B cell (primary cell): Measurements from ENCODE around the gene COG6. TPM values are rescaled to one million over a fixed set of nuclear protein-coding genes. Genes with fewer than 3 reads are reported as not detected.

Experiments
- ATAC-seq: fragments of 200-7000 bp; cut with Tn5 transposase; one replicate; pipeline ENCODE4 v1.10.0; 2021; ENCODE audit warnings: low read depth, mild to moderate bottlenecking, moderate number of reproducible peaks, moderate library complexity
- CTCF ChIA-PET: fragments of 350-600 bp; sonication (Branson Sonifier 250); formaldehyde crosslinking; loops from one replicate; lab custom pipeline; 2021; ENCODE audit warnings: antibody characterized with exemption, inconsistent platforms; lab: Charles Lee
- POLR2A ChIA-PET: fragments of 350-600 bp; sonication (Branson Sonifier 250); formaldehyde crosslinking; loops from one replicate; lab custom pipeline; 2021; ENCODE audit warnings: antibody characterized with exemption; lab: Charles Lee
- DNase-seq: peaks from one replicate; pipeline ENCODE4 v3.0.0; 2013
- H2AFZ ChIP-seq: 2 replicates; pipeline ENCODE4 v1.6.1; 2012; ENCODE audit warnings: mild to moderate bottlenecking, low read depth, low read length; ENCODE audit not compliant: insufficient read depth, poor library complexity, severe bottlenecking
- H3K27ac ChIP-seq, 2 donors: 1 replicate in 1 of 2; 2 replicates in 1 of 2; pipeline ENCODE4 v1.5.1; 2012 to 2013; ENCODE audit warnings: low read length in 2 of 2, mild to moderate bottlenecking in 2 of 2, moderate library complexity in 1 of 2
- H3K27me3 ChIP-seq, 4 experiments: fragments of 200-600 bp in 1 of 4; sonication (generic) in 1 of 4; replicated peaks in 1 of 4; 1 replicate in 2 of 4; 2 replicates in 2 of 4; pipeline versions ENCODE4 v1.6.1 to v1.7.0; 2013 to 2016; ENCODE audit warnings: low read length in 3 of 4, mild to moderate bottlenecking in 2 of 4, mixed read lengths in 1 of 4, moderate library complexity in 1 of 4; ENCODE audit not compliant: insufficient read depth in 4 of 4, control insufficient read depth in 3 of 4; ENCODE audit errors: control extremely low read depth in 1 of 4
- H3K36me3 ChIP-seq, 2 experiments: replicated peaks in 1 of 2; 1 replicate in 1 of 2; 2 replicates in 1 of 2; pipeline versions ENCODE4 v1.6.1 to v1.7.1; 2013; ENCODE audit warnings: low read length in 1 of 2; ENCODE audit not compliant: insufficient read depth in 2 of 2, control insufficient read depth in 1 of 2; ENCODE audit errors: control extremely low read depth in 1 of 2, extremely low read depth in 1 of 2
- H3K4me1 ChIP-seq, 2 donors: fragments of 200-600 bp in 1 of 2; sonication (generic) in 1 of 2; 1 replicate in 1 of 2; 2 replicates in 1 of 2; pipeline versions ENCODE4 v1.5.1 to v1.6.1; 2013 to 2017; ENCODE audit warnings: low read length in 2 of 2; ENCODE audit not compliant: control insufficient read depth in 2 of 2, insufficient read depth in 2 of 2
- H3K4me2 ChIP-seq: replicated peaks from 2 replicates; pipeline ENCODE3; 2012; ENCODE audit warnings: mild to moderate bottlenecking, low read depth, low read length; ENCODE audit not compliant: poor library complexity, severe bottlenecking
- H3K4me3 ChIP-seq, 5 experiments: fragments of 200-600 bp in 1 of 5; sonication (generic) in 1 of 5; 1 replicate in 3 of 5; 2 replicates in 2 of 5; pipeline versions ENCODE4 v1.5.1 to v1.7.0; 2011 to 2016; ENCODE audit warnings: low read length in 4 of 5, mild to moderate bottlenecking in 4 of 5, low read depth in 2 of 5, control low read depth in 1 of 5, moderate library complexity in 1 of 5; ENCODE audit not compliant: insufficient read depth in 1 of 5; ENCODE audit errors: control extremely low read depth in 1 of 5, extremely low read depth in 1 of 5
- H3K79me2 ChIP-seq: fragments of 200-600 bp; sonication (generic); one replicate; pipeline ENCODE4 v1.6.0; 2016; ENCODE audit warnings: low read length; ENCODE audit not compliant: control insufficient read depth, insufficient read depth
- H3K9ac ChIP-seq: fragments of 200-600 bp; sonication (generic); 2 replicates; pipeline ENCODE4 v1.6.1; 2017; ENCODE audit warnings: mild to moderate bottlenecking, low read length, moderate library complexity
- H3K9me3 ChIP-seq, 3 donors: one replicate each; pipeline versions ENCODE4 v1.6.1 to v1.7.1; 2013; ENCODE audit warnings: low read length in 2 of 3; ENCODE audit not compliant: control insufficient read depth in 2 of 3, insufficient read depth in 1 of 3; ENCODE audit errors: control extremely low read depth in 1 of 3
- H4K20me1 ChIP-seq: 2 replicates; pipeline ENCODE4 v1.6.0; 2012; ENCODE audit warnings: mild to moderate bottlenecking, low read length; ENCODE audit not compliant: insufficient read depth, control insufficient read depth, poor library complexity, severe bottlenecking
- H3K27ac Mint-ChIP-seq: one replicate; pipeline ENCODE4 v1.8.0; 2021; ENCODE audit warnings: mixed read lengths
- H3K27me3 Mint-ChIP-seq: one replicate; pipeline ENCODE4 v1.8.0; 2021; ENCODE audit warnings: mixed read lengths
- H3K4me1 Mint-ChIP-seq: one replicate; pipeline ENCODE4 v1.8.0; 2021; ENCODE audit warnings: mixed read lengths
- H3K4me3 Mint-ChIP-seq: one replicate; pipeline ENCODE4 v1.8.0; 2021; ENCODE audit warnings: mixed read lengths
- H3K9me3 Mint-ChIP-seq: one replicate; pipeline ENCODE4 v1.8.0; 2022; ENCODE audit warnings: mixed read lengths; ENCODE audit not compliant: insufficient read depth
- CTCF ChIP-seq: fragments of 200-600 bp; IDR thresholded peaks from one replicate; pipeline ENCODE4 v1.8.0; 2022; ENCODE audit warnings: antibody characterized with exemption, mild to moderate bottlenecking
- EZH2 ChIP-seq: IDR thresholded peaks from 2 replicates; pipeline ENCODE4 v1.6.1; 2012; ENCODE audit warnings: borderline replicate concordance, low read depth, mild to moderate bottlenecking, moderate library complexity, low read length; ENCODE audit not compliant: insufficient read depth, poor library complexity, severe bottlenecking
- WGBS: methylation state at CpG from one replicate; pipeline ENCODE4 v1.1.5; 2013; ENCODE audit warnings: missing lambda C conversion rate; ENCODE audit not compliant: insufficient coverage; 5-methylcytosine and 5-hydroxymethylcytosine counted together
- intact Hi-C: fragments of 100-400 bp; cut with micrococcal nuclease; formaldehyde crosslinking; loops from one replicate; pipeline ENCODE4 v1.10.0; 2022
- polyA plus RNA-seq: library from polyadenylated mRNA; depleted of rRNA; stranded (reverse); fragments of >200 nt; gene quantifications from 2 replicates; pipeline ENCODE4 v1.2.3, GENCODE V29; 2012
- total RNA-seq, 2 donors: library from RNA; stranded (reverse); fragments of 120-200 nt in 1 of 2; gene quantifications; 1 replicate in 1 of 2; 2 replicates in 1 of 2; pipeline versions ENCODE4 v1.2.3 to v1.2.4, GENCODE V29; 2013 to 2022

The COG6 gene
- total and polyA plus RNA-seq, 2 donors (not counting 1 experiment from before 2014, with no cell fraction given) = 7.7 to 49.9 TPM

- H2AFZ ChIP-seq = no peak overlapping the region
- no peaks in the 10 kb centered on the region for H3K79me2 ChIP-seq
- intact Hi-C loops = loop anchor here (10.0 kb wide), 2 partner anchors 257 to 377 kb away; no protein-coding TSS in a partner anchor
- H3K4me2 ChIP-seq = no peak overlapping the region
- no peaks in the 10 kb centered on the region for H3K9me3 ChIP-seq
- CTCF ChIA-PET = interaction anchor here (1.6 to 4.0 kb wide), 2 partner anchors 995 to 1089 kb away, joined by 3 to 42 read pairs; no protein-coding TSS in a partner anchor
- H3K27me3 ChIP-seq = no peaks in the 10 kb centered on the region
- Mint-ChIP-seq H3K9me3 (no peaks in the 10 kb centered on the region), H3K4me1 (peaks cover 12% of the 10 kb centered on the region), H3K4me3 (no peak overlapping the region), H3K27ac (peak overlapping the region; percentile 43), H3K27me3 (no peaks in the 10 kb centered on the region)
- H3K9ac ChIP-seq = no peak overlapping the region
- H3K27ac ChIP-seq = peak overlapping the region in 1 of 2 donors; percentile 4
- TF ChIP-seq EZH2 = no peak
- no peak for TF ChIP-seq CTCF
- 40% methylated on average over 1 of the region's 3 CpGs for WGBS
- H3K4me1 ChIP-seq = peaks cover 0 to 7% of the 10 kb centered on the region in 2 donors
- no peaks in the 10 kb centered on the region for H4K20me1 ChIP-seq
- ATAC-seq (no peak), DNase-seq (peak; percentile 4)
- H3K36me3 ChIP-seq = peaks cover 0 to 6% of the 10 kb centered on the region in 2 experiments
- POLR2A ChIA-PET = no interaction called here
- no peak overlapping the region for H3K4me3 ChIP-seq
Observed at GRCh38 chr13:39688278-39688677, 32.8 kb downstream of the COG6 start.

GRCh38 chr13:39688699-39689405 lies 33.4 kb downstream of the COG6 start:
- Histone ChIP-seq H2AFZ (no peak overlapping the region), H4K20me1 (no peaks in the 10 kb centered on the region), H3K9me3 (no peaks in the 10 kb centered on the region), H3K9ac (no peak overlapping the region), H3K4me3 (no peak overlapping the region), H3K4me2 (no peak overlapping the region), H3K4me1 (peaks cover 0 to 7% of the 10 kb centered on the region in 2 donors), H3K36me3 (peaks cover 0 to 6% of the 10 kb centered on the region in 2 experiments), H3K27ac (peak overlapping the region in 1 of 2 donors; percentile 4), H3K27me3 (no peaks in the 10 kb centered on the region), H3K79me2 (no peaks in the 10 kb centered on the region)
- TF ChIP-seq EZH2 = no peak
- TF ChIP-seq CTCF = no peak
- no CpG with 5 or more reads among the region's 1 CpG for WGBS
- Mint-ChIP-seq H3K9me3 (no peaks in the 10 kb centered on the region), H3K27ac (peak overlapping the region; percentile 43), H3K27me3 (no peaks in the 10 kb centered on the region), H3K4me1 (peaks cover 12% of the 10 kb centered on the region), H3K4me3 (peak overlapping the region; percentile 6)
- ATAC-seq (peak; percentile 28), DNase-seq (peak; percentile 14)
- intact Hi-C loops = loop anchor here (10.0 kb wide), 2 partner anchors 256 to 376 kb away; no protein-coding TSS in a partner anchor
- ChIA-PET CTCF (interaction anchor here (1.6 kb wide), 1 partner anchor 1088 kb away, joined by 3 read pairs; no protein-coding TSS in a partner anchor), POLR2A (no interaction called here)
